T-helper 22 cell (primary cell): Measurements from ENCODE around the gene MEGF6.

ENCODE experiments used
- DNase-seq: peaks from one replicate; pipeline ENCODE4 v3.0.0-alpha.2; 2020; ENCODE audit warnings: low read depth

The MEGF6 gene

DNA sequence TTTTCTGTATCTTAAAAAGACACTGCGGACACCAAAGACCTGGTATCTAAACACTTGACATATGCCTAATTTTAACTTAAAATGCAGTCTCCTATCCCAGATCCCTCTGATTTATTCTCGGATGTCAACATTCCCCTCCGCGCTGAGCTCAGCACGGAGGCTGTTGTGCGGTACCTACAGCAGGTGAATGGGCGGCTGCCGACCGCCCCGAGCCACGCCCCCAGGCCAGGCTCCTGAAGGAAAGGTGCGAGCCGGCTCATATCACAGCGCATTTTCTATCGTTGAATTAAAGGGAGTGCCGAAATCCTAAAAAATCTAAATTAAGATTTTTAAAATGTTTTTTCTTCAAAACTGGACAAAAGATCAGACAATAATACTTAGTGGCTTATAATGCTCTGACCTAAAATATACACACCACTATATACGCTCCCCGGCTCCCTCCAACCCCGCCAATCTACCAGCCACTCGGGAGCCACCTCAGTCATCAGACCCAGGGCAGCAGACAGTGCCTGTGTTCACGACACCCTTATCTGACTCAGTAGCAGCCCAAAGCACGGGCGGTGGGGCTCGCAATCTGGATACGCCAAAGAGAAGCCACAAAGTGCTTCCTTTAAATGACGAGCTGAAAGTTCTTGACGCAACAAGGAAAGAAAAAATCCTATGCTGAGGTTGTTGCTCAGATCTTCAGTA, 34.5 kb upstream of the MEGF6 start:
- DNase-seq: no peak

DNA sequence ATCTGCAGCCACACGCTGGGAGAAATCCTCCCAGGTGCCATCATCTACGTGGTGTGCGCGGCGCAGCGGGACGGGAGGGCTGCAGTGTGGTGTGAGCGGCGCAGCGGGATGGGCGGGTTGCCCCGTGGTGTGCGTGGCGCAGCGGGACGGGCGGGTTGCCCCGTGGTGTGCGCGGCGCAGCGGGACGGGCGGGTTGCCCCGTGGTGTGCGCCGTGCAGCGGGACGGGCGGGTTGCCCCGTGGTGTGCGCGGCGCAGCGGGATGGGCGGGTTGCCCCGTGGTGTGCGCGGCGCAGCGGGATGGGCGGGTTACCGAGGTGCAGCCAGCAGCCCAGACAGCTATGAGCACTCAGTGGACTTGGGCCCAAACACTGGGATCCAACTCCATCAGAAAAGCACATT, 33.9 kb upstream of the MEGF6 start:
- no peak for DNase-seq

DNA sequence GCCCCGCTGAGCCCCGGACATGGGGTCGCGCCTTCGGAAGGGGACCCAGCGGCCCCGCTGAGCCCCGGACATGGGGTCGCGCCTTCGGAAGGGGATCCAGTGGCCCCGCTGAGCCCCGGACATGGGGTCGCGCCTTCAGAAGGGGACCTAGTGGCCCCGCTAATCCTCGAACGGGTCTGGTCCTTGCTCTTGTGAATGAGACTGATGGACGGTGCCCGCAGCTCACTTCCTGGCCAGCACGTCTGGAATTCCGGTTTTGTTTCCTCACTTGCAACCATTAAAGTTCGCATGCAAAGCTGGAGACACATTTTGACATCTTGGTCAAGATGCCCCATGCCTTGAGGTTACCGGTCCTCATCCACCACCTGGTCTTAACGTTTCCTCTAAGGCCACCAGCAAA, 33.0 kb upstream of the MEGF6 start:
- no peak for DNase-seq

DNA sequence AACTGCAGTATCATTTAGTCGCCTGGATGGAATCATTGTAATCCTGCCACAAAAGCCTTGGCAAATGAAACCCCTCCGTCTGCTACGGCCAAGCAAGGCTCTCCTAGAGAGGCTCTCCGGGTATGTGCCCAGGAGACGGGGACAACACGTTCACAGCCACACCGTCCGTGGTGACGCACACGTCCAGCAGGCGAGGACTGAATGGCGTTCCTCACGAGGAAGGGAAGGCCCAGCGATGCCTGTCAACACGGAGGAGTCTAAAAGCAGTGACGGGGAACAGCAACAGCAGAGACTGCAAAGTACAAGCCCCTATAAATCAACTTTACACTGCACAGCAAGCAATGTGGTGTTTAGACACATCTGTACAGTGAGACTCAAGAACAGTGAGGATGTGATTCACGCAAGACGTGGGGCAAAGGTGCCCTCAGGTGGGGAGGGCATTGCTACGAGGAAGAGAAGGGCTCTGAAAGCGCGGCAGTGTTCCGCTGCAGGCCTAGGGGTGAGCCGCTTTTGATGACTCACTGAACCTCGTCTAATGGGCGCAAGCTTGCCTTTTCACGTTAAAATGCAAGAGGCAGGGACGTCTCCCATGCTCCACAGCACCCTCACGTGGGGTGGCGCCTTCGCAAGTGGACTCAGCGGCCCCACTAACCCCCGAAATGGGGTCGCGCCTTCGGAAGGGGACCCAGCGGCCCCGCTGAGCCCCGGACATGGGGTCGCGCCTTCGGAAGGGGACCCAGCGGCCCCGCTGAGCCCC, 31.8 kb upstream of the MEGF6 start:
- no peak for DNase-seq

DNA sequence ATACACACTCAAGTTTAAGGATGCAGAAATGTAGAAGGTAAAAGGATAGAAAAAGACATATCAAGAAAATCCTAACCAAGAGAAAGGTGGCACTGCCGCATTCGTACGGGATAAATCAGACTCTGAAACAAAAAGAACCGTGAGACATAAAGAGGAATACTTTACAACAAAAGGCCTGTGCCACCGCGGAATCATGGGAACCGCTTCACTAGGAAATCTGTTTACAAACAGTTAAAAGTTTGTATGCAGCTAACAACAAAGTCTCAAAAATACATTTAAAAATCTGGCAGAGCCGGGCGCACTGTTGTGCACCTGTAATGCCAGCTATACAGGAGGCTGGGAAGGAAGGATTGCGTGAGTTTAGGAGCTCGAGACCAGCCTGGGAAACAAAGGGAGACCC, 30.5 kb upstream of the MEGF6 start:
- DNase-seq: no peak

DNA sequence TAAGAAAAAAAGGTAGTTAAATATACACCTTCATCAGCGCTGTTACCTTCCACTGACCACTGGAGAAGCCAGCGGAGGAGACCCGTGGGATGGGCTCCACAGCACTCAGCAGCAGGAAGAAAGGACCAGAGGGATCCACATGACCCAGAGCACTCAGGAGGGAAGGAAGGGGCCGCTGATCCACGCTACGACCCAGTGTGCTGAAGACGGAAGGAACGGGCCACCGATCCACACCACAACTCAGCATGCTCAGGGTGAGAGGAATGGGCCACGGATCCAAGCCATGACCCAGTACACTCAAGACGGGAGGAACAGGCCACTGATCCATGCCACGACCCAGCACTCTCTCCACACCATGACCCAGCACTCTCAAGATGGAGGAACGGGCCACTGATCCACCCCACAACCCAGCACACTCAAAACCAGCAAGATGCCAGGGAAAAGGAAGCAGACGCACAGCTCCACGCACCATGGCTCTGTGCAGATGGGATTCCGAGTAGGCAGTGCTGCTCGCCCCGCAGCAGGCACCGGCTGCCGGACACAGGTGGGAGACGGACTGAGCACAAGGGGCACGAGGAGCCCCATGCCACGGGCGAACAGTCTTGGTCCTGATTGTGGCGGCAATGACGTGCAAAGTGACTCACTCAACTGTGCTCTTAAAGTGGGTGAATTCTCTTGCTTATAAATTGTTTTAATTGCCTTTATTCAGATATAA, 29.9 kb upstream of the MEGF6 start:
- DNase-seq: no peak

DNA sequence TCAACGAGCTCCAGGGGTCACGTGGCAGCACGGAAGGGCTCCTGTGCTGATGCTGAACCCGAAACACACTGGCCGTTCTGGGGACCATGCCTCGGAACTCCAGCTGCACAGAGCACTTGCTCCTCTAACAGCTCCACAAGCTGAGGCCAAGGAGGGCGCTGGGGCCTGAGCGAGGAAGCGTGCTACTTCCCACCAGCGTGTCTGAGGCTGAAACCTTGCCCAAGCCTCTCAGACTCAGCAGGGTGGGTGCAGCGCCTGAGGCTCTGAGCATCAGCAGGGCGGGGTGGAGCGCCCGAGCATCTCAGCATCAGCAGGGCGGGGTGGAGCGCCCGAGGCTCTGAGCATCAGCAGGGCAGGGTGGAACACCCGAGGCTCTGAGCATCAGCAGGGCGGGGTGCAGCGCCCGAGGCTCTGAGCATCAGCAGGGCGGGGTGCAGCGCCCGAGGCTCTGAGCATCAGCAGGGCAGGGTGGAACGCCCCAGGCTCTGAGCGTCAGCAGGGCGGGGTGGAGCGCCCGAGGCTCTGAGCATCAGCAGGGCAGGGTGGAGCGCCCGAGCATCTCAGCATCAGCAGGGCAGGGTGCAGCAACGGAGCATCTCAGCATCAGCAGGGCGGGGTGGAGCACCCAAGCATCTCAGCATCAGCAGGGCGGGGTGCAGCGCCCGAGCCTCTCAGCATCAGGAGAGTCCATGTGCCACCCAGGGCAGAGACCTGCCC, 29.0 kb upstream of the MEGF6 start:
- DNase-seq: no peak

DNA sequence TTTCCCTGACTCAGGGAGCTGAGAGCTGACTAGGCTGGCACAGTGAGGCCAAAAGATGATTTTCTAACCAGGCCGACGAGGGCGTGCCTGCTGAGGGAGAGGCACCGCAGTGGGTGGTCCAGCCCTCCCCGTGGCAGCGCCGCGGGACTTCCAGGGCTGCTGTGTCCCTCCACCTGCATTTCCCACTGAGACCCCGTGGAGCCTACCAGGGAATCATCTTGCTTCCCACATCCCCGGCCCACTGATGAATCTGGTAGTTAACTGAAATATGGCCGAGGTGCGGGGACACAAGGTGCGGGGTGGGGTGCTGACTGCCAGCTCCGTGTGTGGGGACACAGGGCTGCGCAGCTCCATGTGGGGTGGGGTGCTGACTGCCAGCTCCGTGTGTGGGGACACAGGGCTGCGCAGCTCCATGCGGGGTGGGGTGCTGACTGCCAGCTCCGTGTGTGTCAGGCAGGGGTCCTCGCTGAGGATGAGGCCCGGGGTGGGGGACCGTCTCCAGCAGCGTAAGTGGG, 28.1 kb upstream of the MEGF6 start:
- DNase-seq: no peak

DNA sequence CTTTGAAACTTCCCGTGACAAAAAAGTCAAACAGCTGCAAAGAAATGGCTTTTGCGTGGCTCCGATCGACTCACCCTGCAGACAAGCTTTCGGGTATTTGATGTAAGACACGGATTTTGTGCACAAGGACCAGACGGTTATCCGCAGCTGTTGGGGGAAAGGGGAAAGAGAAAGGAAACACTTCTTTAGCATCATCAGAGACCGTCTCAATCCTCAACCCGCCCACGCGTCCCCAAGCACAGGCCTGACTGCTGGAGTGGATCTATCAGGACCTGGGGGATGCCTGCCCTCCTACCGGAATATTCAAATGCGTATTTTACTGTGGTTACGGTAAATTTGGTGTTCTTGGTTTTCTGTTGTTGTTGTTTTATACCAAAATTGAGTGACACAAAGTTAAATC, 27.4 kb upstream of the MEGF6 start:
- DNase-seq: no peak

DNA sequence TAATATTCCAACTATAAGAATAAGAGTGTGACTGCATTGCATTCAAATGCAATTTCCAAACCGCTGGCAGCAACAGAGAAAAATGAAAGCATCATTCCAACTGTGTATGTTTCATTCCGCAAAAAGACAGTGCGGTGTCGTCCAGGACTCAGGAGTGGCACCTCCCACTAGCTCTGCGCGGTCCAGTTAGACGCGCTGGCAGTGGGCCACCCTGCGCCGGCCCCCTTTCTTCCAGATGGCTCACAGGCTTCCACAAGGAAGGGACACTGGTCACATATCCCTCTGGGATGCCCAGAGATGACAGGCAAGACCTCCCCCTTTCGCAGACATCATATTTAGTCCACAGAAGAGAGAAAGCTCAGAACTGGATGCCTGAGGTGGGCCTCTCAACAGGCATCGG, 26.7 kb upstream of the MEGF6 start:
- no peak for DNase-seq

DNA sequence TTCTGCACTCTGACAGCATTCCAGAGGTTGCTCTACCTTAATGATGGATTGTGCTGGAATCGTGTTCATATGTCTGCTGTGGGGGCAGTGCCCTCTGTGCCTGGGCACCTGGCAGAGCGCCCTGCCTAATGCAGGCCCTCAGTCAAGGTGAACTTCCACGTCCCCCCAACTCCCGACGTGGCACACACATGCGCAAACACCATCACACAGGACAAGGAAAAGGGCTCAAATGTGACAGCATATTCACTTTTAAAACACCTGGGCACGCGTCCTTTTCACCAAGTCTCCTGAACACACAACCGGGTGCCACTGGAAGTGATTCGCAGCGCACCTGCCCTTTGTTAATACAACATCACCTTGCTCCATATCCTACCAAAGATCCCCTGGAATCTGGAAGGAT, 25.2 kb upstream of the MEGF6 start:
- no peak for DNase-seq

DNA sequence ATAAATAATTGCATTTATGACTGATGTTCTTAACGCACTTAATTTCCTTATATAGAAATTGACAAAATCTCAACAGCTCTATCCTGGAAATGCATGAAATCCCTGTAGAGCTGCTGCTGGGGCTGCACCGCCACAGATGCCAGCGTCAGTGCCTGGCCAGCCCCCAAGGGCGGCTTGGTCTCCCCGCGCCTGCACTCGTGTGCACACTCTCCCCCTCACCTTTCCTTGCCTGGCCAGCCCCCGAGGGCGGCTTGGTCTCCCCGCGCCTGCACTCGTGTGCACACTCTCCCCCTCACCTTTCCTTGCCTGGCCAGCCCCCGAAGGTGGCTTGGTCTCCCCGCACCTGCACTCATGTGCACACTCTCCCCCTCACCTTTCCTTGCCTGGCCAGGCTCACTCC, 24.8 kb upstream of the MEGF6 start:
- DNase-seq: no peak

DNA sequence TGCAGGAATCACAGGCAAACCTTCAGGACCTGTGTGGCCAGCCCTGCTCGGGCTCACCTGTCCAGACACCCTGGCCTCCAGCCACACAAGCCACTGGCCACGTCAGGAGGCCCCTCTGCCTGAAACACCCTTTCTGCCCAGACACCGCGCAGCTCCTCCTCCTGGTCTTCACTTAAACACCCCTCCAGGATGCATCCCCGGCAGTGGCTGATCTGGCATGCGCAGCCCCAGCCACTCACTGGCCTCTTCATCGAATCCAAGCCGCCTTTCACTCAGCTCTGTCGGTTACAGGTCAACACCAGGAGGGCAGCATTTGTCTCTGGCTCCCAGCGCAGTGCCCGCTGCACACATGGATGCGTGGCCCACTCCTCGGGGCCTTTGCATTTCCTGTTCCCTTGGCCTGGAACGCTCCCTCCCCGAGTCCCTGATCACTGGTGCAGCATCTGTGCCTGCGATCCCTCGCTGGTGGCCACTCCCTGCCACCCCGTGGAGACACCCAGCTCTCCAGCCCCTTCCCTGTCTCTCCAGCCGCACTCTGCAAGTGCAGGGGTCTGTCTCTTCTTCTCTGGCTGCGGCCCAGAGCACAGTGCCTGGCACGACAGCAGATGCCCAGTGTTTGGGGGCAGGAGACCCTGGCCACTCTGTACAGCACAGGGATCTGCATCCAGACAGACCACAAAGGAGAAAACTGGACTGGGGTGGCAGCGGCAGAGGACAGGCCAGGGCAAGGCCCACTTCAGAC, 22.9 kb upstream of the MEGF6 start:
- DNase-seq: no peak

DNA sequence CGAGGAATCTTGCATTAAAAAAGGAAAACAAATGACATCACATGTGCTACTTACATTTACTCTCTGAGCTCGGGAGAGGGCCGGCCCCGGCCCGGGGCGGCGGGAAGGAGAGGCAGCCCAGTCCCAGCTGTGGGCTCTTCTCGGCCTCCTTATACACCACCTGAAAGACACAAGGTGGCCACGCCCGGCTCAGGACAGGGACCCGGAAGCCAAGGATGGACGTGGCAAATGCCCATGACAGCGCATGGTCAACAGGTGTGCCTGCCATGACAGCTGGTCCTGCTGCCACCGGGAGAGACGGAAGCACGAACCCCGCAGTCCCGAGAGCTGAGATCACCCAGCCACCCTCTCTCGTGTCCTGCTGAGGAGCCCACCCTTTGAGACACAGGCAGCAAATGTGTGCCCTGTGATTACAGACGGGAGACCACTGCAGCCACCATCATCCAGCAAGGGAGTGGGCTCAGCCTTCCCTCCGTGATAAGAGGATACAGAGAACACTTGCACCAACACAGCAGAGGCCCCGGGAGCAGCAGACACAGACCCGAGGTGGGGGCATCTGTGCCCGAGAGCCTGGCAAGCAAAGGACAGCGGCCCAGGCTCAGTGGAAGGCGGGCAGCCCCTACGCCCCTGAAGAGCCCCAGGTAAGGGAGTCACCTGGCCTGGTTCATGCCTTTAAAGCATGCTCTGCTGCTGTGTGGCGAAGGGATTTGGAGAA, 22.2 kb upstream of the MEGF6 start:
- no peak for DNase-seq

DNA sequence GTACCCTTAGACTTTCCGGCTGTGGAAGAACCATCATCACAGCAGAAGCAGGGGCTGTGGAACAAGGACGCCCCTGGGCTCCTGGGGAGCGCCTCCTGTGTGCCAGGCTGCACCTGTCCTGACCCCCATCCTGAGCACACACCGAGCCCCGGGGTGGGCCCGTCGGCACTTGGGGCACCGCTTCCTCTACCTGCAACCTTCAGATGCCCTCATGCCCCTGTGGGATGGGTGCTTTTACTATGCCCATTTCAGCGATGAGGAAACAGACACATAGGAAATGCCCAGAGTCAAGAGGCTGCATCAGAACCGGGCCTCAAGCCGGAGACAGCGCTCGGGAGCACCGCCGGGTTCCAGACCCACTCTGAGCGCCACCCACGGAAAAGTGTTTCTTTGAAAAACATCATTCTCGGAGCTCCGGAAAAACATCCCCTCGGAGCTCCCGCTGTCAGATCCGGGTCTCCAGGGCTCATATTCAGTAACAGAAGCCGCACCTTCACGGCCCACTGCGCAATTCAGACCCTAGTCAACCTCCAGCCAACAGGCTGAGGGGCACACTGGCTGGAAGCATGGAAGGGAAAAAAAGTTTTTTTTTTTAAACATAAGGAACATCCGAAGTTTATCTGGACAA, 21.5 kb upstream of the MEGF6 start:
- DNase-seq: no peak

DNA sequence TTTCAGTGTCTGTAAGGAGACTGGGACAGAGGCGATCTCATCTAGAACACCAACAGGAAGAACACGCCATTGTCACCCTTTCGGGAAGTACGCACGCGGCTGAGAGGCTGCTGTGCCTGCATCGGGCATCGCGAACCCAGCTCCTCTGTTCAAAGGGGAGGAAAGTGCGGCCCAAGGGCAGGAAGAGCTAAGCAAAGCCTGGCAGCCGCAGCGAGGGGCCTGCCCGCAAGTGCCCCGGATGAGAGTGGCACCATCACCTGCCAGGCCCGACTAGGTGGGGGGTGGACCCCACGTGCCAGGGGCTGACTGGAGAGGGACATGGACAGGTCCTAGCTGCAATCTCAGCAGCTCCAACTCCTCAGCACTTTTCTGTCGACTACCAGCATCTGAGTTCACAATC, 21.0 kb upstream of the MEGF6 start:
- DNase-seq: no peak

DNA sequence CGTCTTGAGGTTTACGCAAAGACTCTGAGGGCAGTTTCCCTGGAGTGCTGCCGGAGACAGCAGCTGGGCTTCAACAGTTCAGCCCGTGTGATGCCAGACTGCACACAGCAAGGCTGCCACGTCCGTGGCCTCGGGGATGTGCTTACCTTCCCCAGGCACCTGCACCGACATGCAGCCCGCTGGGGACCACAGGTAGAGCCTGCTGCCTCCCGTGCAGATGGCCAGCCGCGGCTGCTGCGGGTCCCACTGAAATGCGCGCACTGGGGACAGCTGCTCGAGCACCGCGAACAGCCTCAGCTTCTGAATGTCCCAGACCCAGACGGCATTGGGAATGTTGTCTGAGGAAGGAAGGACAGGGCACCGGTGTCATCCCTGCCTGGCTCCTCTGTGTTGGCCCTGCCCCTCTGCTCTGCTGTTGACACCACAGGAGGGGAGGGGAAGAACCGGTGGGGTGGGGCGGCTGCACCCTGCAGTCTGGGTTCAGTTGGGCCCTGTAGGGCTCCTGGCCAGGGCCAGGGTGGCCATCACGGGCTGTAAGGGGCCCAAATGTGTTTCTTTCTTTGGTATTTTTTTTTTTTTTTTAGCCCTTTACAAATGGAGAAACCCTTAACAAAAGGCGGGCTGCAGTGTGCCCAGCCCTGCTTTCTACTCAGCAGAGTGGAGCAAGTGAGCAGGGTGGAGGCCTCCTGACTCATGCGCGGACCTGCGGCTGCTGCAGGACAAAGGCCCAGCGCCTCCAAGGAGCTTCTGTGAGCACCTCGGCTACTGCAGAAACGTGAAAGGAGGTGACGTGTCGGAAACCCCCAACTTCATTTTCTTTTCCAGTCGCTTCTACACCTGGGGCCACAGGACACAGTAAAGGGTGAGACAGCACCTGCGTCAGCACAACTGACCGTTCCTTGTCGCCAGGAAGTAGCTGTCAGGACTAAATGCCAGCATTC, 20.3 kb upstream of the MEGF6 start:
- DNase-seq: no peak

DNA sequence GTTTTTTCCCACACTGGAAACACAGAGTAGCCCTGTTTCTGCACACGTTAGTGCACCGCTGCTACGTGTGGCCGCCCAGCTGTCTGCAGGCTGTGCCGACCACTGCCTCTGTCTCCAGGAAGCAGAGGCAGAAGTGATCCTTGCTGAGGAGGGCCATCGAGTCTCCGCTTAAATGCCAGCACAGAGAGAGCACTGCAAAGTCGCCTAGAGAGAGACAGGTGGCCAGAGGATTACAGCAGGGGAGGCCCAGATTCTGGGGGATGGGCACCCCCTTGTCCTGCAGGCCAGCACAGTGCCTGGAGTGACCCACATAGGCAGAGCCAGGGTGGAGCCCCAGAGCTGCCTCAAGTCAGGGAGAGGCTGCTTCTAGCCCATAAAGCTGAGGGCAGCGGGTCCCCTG, 19.6 kb upstream of the MEGF6 start:
- DNase-seq: no peak

DNA sequence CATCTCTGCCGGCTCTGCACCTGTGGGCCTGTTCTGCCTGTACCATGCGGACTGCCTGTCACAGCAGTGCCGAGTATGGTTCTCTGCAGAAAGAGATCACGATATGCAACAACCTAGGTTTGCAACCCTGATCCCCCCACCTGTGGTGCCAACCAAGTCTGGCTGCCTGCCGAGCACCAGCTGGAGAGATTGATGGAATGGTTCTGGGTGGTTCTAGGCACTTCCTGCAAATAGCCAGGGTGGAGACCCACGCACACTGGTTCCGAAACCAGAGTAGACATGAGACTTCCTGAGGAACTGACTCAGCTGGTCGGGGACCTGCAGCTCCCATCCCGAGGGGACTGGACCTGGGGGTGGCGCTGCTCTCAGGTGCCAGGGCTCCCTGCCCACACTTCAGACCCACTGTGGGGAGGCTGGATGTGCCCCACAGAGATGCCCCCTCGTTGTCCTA, 18.9 kb upstream of the MEGF6 start:
- no peak for DNase-seq
